ENCODE results near the gene APOA1. TPM values are rescaled to one million over a fixed set of nuclear protein-coding genes. Genes with fewer than 3 reads are reported as not detected.

APOA1 gene
- not detected in 2 replicates for total RNA-seq

DNA sequence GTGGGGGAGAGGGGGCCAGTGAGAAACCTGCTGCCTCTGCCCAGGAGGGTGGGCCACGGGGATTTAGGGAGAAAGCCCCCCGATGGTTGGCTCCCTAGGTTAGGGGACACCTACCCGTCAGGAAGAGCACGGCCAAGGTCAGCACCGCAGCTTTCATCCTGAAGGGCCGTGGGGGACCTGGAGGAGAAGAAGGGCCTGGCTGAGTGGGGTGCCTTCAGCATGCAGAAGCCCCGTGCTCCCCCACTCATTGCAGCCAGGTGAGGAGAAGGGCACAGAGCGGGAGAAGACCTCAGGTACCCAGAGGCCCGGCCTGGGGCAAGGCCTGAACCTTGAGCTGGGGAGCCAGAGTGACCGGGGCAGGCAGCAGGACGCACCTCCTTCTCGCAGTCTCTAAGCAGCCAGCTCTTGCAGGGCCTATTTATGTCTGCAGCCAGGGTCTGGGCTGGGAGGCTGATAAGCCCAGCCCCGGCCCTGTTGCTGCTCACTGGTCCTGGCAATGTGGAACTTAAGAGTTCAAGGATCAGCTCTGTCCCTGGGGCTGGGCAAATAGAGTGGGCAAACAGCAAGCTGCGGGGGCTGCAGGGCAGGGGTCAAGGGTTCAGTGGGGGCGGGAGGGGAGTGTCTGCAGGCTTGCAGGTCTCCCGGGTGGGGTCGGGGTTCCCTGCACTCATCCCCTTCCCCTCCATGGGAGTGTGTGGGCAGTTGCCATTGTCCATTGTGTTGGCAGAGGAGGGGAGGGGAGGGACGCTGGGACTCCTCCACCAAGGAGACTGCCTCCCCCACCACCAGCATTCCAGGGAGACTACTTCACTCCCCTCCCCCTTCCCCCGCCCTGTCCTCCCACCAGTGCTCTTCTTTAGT is at the start of gene APOA1:
APOA1 (minus strand) TSS at position 392 of the 861 bp plus-strand sequence; CDS start at position 157, 235 bp downstream.
- DNase-seq (ENCODE audit: low read depth in 2 of 2), result no peak

DNA sequence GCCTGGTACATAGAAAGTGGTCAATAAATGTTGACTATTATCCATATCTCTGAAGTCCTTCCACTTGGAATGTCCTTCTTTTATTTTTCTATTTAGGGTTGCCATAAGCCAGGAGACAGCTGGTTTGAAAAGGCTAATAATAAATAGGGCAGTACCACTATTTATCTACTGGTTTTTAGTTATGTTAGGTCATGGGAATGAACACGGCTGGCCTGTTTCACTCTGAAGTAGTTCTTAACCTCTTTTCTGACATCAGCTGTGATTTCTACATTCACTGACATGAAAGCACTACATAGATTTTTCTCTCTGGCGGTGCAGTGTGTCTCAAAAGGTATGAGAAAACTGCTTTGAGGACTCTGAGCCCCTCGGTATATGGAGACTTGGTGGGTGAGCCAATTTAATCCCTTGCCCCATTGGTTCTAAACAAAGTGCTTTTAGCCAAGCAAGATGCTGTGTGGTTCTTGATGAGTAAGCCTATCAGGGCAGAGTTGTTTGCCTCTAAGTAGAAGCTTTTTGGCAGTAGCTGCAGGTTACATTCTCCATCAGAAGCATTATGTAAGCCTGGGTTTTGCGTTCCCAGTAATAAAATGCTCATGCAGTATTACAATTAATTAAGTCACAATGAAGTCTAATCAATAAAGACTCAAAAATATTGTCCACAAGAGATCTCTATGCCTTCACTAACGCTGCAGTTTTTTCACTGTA is 48.7 kb upstream of the APOA1 start:
- DNase-seq (ENCODE audit: low read depth in 2 of 2), result no peak

DNA sequence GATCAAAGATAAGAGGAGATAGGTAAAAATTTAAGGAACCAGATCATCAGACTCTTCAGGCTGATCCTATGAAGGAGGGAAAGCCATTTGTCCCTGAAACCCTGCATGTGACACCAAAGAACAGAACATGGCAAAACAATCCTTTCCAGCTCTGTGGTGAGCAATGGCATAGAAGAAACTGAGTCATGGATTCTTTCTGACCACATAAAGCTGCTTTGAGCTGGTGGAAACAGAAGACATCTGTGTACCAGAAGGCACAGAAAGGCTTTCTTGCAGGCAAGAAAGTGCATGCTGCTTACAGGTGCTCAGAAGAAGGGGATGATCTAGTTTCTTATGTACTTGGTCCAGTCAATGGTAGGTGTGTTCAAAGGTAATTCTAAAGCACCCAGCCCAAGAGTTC is 45.0 kb upstream of the APOA1 start:
- DNase-seq (ENCODE audit: low read depth in 2 of 2), result no peak

DNA sequence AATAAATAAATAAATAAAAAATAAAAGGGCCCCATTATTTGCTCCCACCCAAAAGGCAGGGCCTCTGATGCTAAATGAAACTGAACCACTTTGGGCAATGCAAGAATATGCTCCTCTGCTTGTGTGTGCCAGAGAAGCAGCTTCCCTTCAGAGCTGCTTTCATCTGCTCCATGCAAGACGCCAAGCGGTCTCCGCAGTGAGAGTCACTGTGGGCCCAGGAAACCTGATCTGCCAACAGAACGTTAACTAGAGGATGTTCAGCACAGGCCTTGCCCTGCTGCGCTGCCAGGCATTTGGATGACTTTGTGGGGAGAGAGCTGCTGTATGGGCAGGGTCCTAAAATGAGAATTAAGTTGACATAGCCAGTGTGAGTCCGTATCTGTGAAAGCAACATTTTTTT is 43.7 kb upstream of the APOA1 start:
- DNase-seq (ENCODE audit: low read depth in 2 of 2), result no peak

DNA sequence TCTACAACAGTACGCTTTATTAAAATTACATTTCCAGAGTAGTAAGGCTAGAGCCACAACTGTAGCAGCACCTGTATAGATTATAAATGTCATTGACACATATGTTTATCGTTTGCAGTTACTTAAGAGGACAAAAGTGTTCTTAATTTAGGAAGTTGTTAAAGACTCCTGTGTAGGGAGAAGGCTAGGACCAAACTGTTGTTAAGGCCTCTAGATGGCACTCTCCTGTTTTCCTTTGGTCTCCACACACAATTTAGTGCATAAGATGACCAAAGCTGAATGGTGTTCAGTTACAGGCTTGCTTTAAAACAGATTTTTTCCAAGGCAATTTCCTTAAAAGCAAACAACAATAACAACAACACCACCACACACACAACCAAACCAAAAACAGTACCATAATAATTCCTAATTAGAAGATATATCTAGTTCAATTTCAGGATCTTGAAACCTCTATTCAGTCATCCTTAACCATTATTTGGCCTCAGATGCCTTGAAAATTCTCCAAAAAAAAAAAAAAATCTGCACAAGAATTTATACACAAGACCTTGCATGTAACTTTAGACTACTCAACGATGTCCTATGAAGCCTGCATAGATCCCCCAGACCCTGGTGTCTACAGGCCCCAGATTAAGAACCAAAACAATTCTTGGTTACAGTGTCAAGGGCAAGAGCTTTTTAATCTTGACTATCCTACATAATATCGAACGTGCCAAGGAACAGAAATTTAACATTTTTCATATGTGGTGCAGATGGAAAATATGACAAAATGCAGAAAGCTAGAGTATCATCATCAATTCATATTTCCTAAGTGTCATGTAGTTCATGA is 42.6 kb upstream of the APOA1 start:
- DNase-seq (ENCODE audit: low read depth in 2 of 2), result peak; percentile 74 to 78

DNA sequence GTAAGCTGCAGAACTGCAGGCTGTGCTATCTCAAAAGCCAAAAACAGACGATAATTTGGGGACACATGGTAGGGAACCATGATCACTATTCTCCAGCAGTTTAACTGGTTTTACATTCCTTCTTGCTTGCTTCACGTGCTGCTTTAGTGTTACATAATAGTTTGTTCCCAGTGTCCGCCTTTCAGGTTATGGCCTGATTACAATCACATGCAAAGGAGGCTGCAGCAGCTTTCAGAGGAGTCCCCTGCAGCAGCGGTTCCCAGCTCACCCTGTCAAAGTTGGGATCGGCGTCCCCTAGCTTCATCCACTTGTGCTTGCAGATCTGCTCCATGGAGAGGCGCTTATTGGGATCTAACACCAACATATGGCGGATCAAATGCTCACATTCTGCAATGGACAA is 39.2 kb upstream of the APOA1 start:
- DNase-seq (ENCODE audit: low read depth in 2 of 2), result no peak

DNA sequence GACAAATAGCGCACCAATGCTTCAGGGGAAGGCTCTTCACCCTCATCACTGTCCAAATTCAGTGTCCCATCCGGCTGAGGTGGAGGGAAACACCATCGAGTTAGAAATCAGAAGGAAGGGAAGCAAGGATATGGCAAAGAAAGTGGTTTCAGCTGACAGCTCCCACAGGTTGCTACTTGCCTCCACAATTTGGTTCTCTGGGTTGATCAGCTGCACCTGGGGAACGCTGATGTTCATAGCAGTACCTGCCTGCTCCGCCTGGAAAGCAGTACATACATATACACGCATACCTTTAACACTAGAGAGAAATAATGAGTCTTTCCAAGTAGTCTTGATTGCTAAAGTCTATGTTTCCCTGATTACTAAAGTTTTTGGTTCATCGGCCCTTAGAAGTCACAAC is 37.8 kb upstream of the APOA1 start:
- no peak for DNase-seq (ENCODE audit: low read depth in 2 of 2)

DNA sequence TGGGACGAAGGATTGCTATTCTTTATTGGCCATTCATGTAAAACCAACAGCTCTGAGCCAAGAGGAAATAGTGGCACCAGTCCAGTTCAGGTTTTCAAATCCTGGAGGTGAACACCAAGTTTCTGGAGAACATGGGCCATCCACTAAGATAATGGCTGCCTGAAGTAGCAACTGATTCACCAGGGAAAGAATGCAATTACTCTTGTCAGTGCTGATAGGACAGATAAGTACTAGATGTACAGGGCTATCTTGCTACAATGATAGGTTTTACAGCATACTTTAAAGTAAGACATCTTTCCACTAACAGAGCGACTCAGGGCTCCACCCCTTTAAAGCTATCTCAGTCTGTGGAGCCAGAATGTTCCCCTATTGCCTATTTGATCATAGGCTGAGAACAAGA is 36.8 kb upstream of the APOA1 start:
- DNase-seq (ENCODE audit: low read depth in 2 of 2), result no peak

DNA sequence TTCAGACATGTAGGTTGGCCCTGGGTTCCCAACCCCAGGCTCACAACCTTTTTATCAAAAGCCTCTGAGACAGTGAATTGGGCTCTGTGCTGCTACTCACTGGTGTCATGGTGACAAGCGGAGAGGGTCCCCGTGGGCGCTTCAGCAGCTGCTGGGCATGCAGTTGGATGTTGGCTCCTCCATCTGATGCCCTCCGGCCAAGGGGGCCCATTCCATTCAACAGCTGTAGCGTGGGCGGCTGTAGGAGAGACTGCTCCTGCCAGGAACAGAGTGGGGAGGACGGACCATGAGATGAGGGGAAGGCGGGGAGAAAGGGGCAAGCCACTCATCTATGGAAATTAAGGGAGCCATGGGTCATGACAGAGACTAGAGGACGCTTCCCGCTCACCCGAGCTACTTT is 36.0 kb upstream of the APOA1 start:
- no peak for DNase-seq (ENCODE audit: low read depth in 2 of 2)

DNA sequence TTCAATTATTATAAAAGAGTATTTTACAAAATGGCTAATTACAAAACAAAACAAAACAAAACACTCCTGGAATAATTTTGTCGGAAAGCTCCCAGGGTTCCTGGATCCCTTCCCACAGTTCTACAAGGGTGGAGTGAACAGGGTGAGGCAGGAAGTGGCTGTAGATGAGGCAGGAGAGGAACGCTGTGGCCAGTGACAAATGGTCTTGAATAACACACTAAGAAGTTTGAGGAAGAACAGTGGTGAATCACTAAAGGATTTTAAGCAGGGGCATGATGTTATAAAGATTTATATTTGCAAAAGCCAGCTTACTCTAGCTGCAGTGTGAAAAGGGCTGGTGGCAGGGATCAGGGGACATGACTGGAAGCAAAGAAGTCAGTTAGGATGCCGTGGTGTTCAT is 33.8 kb upstream of the APOA1 start:
- DNase-seq (ENCODE audit: low read depth in 2 of 2), result peak in 1 of 2 donors; percentile 31

DNA sequence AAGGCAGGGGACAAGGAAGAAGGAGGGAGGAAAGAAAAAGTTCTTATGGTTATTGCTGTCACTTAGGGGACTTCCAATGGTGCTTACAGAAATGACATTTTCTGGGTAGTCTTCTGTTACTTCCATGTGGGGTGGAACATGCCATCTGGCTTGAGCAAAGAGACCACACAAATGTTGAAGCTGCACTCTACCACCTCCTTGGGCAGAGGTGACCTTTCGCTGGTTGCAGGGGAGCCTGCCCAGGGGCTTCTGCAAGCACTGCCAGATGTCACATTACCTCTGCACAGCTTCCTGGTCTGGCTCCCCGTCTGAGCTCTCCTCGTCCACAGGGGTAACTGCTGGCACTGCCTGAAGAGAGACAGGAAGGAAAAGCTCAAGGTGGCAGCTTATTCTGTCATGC is 32.6 kb upstream of the APOA1 start:
- peak in 1 of 2 donors; percentile 6 for DNase-seq (ENCODE audit: low read depth in 2 of 2)

DNA sequence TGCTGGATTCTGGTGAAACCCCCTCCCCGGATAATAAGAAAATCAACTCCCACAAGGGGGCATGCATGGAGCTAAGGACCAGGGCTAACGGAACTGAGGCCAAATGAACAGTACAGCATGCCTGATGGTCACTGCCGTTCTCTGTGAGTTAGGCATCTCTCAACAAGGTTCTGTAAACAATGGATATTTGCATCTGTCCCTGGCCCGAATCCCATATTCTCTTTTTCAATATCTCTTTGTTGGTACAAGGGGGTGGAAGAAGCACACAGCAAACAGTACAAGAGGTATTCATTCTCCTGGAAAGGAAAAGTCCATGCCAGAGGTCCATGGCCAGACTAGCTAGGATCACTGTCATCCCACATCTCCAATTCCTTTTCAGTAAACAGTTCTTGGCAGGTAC is 32.2 kb upstream of the APOA1 start:
- DNase-seq (ENCODE audit: low read depth in 2 of 2), result no peak

DNA sequence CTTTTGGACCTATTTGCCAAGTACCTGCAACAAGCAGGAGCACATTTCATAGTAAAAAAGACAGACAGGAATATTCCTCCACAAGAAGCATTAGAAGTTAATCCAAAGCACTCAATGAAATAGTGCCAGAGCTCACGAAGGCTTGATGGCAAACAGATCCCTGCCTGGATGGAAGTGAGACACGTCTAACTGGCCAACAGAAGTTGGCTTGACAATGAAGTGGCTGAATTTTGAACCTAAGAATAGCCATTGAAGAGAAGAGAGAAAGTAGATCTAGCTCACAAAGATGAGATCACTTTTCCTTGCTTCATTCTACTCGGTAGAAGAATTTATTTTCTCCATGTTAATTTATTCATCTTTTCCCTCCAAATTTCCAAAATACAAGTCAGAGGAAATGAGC is 30.6 kb upstream of the APOA1 start:
- no peak for DNase-seq (ENCODE audit: low read depth in 2 of 2)

DNA sequence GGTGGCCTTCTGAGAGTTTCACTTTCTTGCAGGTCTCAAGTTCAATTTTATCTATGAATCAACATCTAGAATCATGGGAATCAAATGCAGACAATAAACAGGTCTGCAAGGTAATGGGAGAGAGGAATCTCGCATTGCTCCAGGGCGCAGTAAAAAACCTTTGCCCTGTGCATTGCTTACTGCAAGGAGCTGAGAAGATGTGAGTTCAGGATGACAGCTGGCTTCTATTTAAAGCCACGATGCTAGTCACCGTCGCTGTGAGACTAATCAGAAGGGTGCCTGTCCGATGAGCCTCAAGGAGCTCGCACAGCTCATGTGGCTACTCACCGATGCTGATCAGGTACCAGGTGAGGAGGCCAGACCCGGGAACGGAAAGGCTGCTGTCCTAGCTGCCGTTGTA is 30.2 kb upstream of the APOA1 start:
- DNase-seq (ENCODE audit: low read depth in 2 of 2), result no peak

DNA sequence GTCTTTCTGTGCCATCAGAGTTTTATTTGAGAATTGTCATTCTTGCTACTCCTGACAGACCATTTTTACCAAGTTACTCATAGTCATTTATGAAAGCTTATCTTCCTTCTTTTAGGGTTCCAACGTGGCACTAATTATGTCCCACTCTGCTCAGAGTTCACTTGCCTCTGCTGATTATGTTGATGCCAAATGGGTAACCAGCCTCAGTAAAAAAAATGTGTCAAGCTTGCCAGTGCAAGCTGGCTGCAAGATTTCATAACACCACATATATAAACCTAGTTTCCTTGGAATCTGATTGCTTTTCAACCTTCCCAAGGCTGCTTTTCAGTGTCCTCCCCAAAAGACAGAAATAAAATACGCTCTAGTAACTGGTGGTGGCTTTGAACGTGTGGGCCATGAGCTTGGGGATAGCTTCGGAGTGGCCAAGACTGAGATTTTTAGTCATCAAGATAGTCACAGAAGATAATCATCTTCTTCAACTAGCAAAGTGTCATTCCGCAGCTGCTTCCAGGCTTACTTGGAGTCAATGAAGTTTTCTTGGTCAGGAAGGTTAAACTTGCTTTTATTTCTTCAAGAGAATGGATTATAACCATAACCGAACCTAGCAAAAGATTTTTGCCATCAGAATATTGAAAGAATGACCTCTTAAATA is 29.5 kb upstream of the APOA1 start:
- no peak for DNase-seq (ENCODE audit: low read depth in 2 of 2)

DNA sequence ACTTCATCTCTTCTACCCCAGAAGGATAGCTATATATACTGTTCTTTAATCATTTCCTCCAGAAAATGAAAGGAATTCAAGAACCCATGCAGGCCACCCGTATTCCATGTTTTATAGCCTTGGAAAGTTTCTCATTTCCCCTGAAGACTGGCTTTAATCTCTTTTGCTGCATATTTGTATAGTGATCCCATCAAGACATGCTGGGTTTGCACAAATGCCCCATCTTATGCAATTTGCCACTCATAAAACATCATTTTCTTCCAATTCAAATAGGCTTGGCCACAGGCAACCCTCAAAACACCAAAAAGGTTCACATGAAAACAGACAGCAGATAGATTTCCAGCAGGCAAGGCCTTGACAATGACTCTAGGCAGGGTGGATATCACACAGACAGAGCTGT is 28.3 kb upstream of the APOA1 start:
- no peak for DNase-seq (ENCODE audit: low read depth in 2 of 2)

DNA sequence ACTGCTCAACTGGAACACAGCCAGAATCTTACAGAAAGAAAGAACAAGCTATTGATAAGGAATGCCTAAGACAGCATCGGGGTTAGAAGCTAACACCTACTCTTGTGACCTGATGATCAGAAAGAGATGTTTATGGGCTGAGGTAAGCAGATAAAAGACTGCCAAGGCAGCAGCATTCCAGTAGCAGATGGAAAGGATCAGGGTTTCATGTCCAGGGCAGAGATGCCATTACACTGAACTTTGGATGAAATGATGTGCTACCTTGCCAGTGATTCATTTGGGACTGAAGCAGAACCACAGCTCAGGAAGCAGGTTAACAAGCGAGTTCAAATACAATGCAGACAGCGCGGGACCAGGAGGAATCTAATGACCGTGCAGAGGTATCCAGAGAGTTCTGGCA is 27.1 kb upstream of the APOA1 start:
- DNase-seq (ENCODE audit: low read depth in 2 of 2), result no peak

DNA sequence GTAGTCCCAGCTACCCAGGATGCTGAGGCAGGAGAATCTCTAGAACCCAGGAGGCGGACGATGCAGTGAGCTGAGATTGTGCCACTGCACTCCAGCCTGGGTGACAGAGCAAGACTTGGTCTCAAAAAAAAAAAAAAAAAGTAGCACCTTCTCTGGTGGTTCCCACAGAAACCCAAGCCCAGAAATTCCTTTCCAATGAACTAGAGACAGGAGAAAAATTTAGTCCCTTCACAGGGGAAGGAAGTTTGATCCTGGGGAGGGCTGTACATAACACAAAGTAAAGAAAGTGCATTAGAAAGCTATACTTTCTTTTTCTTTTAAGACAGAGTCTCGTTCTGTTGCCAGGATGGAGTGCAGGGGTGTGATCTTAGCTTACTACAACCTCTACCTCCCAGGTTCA is 25.5 kb upstream of the APOA1 start:
- no peak for DNase-seq (ENCODE audit: low read depth in 2 of 2)

DNA sequence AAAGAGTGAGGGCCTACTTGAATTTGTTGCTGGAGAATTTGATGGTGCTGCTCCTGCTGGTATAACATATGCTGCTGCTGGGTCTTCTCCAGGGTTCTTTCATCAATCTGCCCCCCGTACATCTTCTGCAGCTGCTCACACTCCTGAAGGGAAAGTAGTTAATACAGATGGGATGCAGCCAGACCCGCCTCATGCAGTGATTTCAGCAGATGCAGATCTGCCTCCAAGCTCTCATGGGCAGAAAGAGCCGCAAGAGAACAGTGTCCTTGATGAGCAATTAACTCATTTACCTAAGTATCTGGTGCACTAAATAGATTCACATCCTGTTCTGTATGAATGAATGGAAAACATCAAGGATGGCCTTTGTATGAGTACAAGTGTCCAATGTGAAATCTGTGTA is 24.8 kb upstream of the APOA1 start:
- no peak for DNase-seq (ENCODE audit: low read depth in 2 of 2)

DNA sequence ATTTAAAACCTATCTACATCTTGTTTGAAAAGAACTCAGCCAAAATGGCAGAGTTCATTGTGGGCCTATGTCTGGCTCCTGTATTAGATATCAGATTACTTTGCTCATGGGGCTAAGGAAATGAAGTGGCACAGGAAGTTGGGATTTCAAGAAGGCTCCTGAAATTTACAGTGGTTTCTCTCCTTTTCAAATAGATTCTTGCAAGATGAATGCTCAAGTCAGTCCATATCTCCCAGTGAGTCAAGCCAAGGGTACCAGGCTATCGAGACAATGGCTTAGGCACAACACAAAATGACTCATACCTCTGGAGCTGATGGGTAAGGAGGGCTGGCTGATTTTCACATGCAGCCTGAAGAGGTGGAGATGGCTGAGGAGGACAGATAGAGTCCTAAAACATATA is 24.1 kb upstream of the APOA1 start:
- peak in 1 of 2 donors; percentile 45 for DNase-seq (ENCODE audit: low read depth in 2 of 2)

DNA sequence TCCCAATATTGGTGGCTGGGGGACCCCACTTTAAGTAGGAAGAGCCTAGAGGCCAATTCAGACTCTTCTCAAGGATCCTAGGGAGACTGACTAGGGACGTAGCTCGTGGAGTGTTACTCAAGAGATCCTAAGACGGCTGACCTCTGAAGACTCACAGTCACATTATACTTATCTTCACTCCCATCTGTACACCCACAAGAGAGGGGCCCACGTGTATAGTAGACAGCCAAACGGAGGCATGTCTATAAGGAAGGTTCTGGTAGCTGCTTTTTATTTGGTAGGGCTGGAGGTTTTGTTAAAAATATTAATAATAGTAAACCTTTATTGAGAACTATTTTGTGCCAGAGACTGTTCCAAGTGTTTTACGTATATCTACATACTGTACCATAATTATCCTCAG is 22.9 kb upstream of the APOA1 start:
- no peak for DNase-seq (ENCODE audit: low read depth in 2 of 2)

DNA sequence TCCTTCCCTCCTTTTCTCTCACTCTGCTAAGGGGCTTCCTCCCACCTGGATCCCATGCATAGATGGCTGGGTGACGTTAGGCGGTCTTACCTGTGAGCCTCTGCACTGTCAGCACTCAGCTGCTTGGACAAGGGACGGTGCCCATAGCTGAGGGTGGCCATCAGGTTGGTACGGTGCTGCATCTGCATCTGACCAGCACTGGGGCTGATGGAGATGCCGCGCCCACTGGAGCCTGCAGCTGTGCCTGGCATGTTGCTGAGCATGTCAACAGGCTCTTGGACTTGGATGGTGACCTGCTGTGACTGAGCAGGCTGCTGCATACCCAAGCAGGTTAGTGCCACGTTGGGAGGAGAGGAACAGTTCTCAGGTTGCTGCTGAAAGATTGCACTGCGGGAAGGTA is 21.8 kb upstream of the APOA1 start:
- no peak for DNase-seq (ENCODE audit: low read depth in 2 of 2)

All from dermis microvascular lymphatic vessel endothelial cell (primary cell).